ENCODE results near the gene EPX. TPM values are rescaled to one million over a fixed set of nuclear protein-coding genes. Genes with fewer than 3 reads are reported as not detected.

The EPX gene
- polyA plus RNA-seq, 1 experiment: not detected

GRCh38 chr17:58200024-58200633 lies 7.6 kb downstream of the EPX start:
- H3K9me3 ChIP-seq (ENCODE audit: control insufficient read depth, insufficient read depth, low read length): no peaks in the 10 kb centered on the region
- no peak overlapping the region for H3K4me3 ChIP-seq (ENCODE audit: low read depth, low read length)
- POLR2A ChIA-PET: no interaction called here
- no peak for DNase-seq (ENCODE audit: low read depth, low spot score)
- CTCF ChIA-PET: interaction anchor here (0.5 to 2.0 kb wide), 16 partner anchors 9 to 852 kb away, joined by 3 to 8 read pairs (median 4); partner anchors contain the start of gene RNF43
- no peak overlapping the region for H3K27ac ChIP-seq (ENCODE audit: low read depth, low read length)
- H3K27me3 ChIP-seq (ENCODE audit: control insufficient read depth, insufficient read depth, low read length): peaks cover 3% of the 10 kb centered on the region
- TF ChIP-seq, protein P1, sequence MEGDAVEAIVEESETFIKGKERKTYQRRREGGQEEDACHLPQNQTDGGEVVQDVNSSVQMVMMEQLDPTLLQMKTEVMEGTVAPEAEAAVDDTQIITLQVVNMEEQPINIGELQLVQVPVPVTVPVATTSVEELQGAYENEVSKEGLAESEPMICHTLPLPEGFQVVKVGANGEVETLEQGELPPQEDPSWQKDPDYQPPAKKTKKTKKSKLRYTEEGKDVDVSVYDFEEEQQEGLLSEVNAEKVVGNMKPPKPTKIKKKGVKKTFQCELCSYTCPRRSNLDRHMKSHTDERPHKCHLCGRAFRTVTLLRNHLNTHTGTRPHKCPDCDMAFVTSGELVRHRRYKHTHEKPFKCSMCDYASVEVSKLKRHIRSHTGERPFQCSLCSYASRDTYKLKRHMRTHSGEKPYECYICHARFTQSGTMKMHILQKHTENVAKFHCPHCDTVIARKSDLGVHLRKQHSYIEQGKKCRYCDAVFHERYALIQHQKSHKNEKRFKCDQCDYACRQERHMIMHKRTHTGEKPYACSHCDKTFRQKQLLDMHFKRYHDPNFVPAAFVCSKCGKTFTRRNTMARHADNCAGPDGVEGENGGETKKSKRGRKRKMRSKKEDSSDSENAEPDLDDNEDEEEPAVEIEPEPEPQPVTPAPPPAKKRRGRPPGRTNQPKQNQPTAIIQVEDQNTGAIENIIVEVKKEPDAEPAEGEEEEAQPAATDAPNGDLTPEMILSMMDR (IDR thresholded peaks at IDR 0.05; ENCODE audit: low read depth, low read length): peak; percentile 54

GRCh38 chr17:58202859-58203258 lies 10.3 kb downstream of the EPX start:
- POLR2A ChIA-PET: no interaction called here

GRCh38 chr17:58204796-58205195 lies 12.3 kb downstream of the EPX start:
- H3K4me3 ChIP-seq (ENCODE audit: low read depth, low read length): no peak overlapping the region
- DNase-seq (ENCODE audit: low read depth, low spot score): no peak
- POLR2A ChIA-PET: no interaction called here
- H3K27ac ChIP-seq (ENCODE audit: low read depth, low read length): no peak overlapping the region
- TF ChIP-seq, protein P1 (IDR thresholded peaks at IDR 0.05; ENCODE audit: low read depth, low read length): no peak
- no peaks in the 10 kb centered on the region for H3K9me3 ChIP-seq (ENCODE audit: control insufficient read depth, insufficient read depth, low read length)
- CTCF ChIA-PET: no interaction called here
- H3K27me3 ChIP-seq (ENCODE audit: control insufficient read depth, insufficient read depth, low read length): peaks cover 3% of the 10 kb centered on the region

More at GRCh38 chr17:58202859-58203258, 10.3 kb downstream of the EPX start:
- Histone ChIP-seq H3K27me3 (ENCODE audit: control insufficient read depth, insufficient read depth, low read length) (peaks cover 3% of the 10 kb centered on the region), H3K27ac (ENCODE audit: low read depth, low read length) (no peak overlapping the region), H3K9me3 (ENCODE audit: control insufficient read depth, insufficient read depth, low read length) (no peaks in the 10 kb centered on the region), H3K4me3 (ENCODE audit: low read depth, low read length) (no peak overlapping the region)
- no peak for DNase-seq (ENCODE audit: low read depth, low spot score)
- CTCF ChIA-PET: no interaction called here
- TF ChIP-seq, protein P1 (IDR thresholded peaks at IDR 0.05; ENCODE audit: low read depth, low read length): no peak

DNA sequence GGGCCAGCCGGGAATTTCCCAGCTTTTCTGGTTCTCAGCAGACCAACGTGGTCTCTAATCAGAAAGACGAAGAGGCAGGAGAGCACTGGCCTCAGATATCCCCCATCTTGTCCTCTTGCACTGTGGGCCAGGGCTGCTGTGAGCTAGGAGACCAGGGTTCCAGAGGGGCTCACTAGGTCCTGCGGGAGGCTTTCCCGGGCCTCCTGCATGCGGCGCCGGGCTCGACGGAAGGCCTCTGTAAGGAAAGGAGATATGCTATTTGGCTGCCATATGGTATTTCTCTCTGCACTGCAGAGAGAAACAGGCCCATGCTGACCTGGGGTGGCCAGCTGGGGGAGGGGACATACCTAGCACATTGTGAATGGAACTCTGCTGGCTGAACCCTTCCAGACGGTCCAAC lies 13.4 kb downstream of the EPX start:
- TF ChIP-seq, protein P1 (IDR thresholded peaks at IDR 0.05; ENCODE audit: low read depth, low read length): no peak
- Histone ChIP-seq H3K27me3 (ENCODE audit: control insufficient read depth, insufficient read depth, low read length) (no peaks in the 10 kb centered on the region), H3K9me3 (ENCODE audit: control insufficient read depth, insufficient read depth, low read length) (no peaks in the 10 kb centered on the region), H3K4me3 (ENCODE audit: low read depth, low read length) (no peak overlapping the region), H3K27ac (ENCODE audit: low read depth, low read length) (no peak overlapping the region)
- ChIA-PET CTCF (no interaction called here), POLR2A (no interaction called here)
- DNase-seq (ENCODE audit: low read depth, low spot score): no peak

GRCh38 chr17:58207451-58207850 lies 14.9 kb downstream of the EPX start:
- no peaks in the 10 kb centered on the region for H3K27me3 ChIP-seq (ENCODE audit: control insufficient read depth, insufficient read depth, low read length)
- no peak overlapping the region for H3K27ac ChIP-seq (ENCODE audit: low read depth, low read length)
- DNase-seq (ENCODE audit: low read depth, low spot score): no peak
- H3K4me3 ChIP-seq (ENCODE audit: low read depth, low read length): no peak overlapping the region
- H3K9me3 ChIP-seq (ENCODE audit: control insufficient read depth, insufficient read depth, low read length): no peaks in the 10 kb centered on the region
- ChIA-PET CTCF (no interaction called here), POLR2A (no interaction called here)
- TF ChIP-seq, protein P1 (IDR thresholded peaks at IDR 0.05; ENCODE audit: low read depth, low read length): no peak
